HG03439 (cell line): ENCODE results near the gene MYO1E.

Experiments
- ATAC-seq: cut with Tn5 transposase; IDR thresholded peaks from one replicate; pipeline ENCODE4 v1.9.1; 2021; ENCODE audit warnings: mild to moderate bottlenecking, moderate library complexity; ENCODE audit not compliant: unreplicated experiment

The MYO1E gene

DNA sequence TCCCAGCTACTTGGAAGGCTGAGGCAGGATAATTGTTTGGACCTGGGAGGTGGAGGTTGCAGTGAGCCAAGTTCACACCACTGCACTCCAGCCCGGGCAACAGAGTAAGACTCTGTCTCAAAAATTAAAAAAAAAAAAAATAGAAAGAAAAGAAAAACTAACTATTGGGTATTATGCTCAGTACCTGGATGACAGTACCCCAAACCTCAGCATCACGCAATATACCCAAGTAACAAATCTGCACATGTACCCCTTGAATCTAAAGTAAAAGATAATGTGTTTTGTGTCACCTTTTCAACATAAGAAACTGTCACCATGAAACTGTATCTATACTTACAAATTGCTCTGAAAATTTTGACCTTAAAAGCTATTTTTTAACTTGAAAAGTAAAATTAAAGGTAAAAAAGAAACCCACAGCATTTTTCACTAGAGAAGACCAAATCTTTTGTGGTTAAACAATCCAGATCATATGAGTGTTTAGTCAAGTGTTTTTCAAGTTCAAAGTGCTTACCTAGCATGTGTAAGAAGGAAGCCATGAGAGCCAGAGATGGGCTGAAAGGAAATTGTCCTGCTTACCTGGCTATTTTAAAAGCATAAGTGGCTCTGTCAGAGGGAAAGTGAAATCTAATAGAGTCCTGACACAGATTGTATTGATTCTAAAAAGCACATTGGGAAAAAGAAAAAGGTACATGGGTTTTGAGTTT is 50.5 kb downstream of the MYO1E start:
- no peak for ATAC-seq

DNA sequence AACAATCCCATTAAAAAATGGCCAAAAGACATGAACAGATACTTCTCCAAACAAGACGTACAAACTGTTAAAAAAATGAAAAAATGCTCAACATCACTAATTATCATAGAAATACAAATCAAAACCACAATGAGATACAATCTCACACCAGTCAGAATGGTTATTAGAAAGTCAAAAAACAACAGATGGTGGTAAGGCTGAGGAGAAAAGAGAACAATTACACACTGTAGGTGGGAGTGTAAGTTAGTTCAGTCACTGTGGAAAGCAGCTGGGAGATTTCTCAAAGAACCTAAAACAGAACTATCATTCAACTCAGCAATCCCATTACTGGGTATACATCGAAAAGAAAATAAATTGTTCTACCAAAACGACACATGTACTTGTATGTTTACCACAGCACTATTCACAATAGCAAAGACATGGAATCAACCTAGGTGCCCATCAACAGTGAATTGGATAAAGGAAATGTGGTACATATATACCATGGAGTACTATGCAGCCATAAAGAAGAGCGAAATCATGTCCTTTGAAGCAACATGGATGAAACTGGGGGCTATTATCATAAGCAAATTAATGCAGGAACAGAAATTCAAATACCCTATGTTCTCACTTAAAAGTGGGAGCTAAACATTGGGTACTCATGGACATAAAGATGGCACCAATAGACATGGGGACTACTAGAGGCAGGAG is 51.5 kb downstream of the MYO1E start:
- no peak for ATAC-seq

DNA sequence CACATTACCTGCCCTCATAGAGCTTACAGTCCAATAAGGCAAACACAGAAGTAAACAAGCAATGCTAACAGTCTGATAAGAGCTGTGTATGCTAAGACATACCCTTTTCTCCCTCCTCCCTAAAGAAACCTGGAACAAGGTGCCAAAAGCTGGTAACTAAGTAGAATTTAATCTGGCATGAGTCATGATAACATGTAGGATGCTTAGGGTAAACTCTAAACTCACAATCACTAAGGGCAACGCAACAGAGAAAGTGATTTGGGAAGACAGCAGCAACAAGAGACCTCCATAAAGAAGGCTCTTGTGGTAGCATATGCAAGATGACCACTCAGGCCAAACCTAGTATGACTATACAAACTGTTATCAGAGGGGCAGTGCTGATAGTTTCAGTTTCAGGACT is 55.5 kb downstream of the MYO1E start:
- no peak for ATAC-seq

DNA sequence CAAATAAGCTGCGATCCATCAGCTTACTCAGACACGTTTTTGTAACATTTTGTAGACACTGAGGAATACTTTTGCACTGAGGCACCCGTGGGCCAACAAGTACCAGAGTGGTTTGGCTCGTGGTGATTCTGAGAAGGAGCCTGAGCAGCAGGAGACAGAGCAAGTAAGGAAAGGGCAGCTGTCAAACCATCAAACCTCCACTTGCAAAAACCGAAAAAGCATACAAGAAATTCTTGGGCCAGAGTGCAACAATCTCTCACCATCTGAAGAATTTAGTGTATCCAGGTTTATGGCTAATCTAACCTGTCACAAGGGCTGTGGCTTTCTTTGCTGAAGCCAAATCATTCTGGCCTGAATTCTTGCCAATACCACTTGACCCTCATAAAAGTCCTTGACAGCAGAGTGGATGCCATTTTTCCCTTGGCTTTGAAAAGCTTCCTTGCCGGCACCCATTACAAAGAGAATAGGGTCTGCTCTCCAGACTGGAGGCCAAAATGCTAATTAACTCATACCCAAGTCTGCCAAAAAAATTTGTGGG is 56.7 kb downstream of the MYO1E start:
- no peak for ATAC-seq

DNA sequence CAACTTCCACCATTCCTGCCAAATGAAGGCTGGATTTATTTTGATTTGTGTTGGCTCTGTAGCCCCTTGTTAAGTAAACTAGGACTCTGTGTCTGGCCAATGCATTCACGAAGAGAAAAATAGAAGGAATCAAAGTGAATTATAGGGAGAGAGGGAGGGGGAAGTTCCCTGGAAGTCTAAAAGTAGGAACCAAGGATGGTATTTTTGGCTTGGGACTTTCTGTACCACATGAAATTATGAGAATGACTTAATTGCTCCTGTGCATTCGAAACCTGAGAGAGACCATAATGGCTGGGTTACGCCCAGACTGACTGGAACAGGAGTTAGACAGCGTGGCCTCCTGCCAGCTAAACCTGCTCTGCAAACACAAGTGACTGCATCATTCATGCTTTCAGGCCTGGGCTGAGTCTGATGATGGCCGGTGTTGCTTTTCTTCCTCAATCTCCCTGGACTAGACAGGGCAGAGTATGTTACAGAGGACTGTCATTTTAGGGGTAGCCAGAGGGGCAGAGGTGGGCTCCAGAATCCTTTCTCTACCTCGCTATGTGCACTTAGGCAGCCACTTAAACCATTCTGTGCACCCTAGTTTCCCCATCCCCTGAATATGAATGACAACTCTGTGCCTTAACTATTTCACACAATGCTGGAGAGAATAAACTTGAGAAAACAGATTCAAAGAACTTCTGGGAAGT is 58.9 kb downstream of the MYO1E start:
- peak; percentile 73 for ATAC-seq

DNA sequence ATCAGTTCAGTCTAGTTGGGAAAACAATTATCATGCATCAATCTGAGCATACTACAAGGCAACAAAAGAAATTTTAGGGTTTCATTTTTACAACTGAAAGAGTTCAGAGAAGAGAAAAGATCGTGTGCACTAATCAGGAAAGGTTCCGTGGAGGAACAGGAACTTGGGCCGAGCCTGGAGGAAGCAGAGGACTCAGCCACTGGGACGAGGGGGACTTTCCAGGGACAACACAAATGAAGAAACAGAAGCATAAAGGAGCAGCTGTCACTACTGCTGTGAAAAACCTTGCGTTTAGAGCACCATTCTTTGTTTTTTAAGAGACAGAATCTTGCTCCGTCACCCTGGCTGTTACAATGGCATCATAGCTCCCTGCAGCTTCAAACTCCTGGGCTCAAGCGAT is 60.5 kb downstream of the MYO1E start:
- no peak for ATAC-seq

DNA sequence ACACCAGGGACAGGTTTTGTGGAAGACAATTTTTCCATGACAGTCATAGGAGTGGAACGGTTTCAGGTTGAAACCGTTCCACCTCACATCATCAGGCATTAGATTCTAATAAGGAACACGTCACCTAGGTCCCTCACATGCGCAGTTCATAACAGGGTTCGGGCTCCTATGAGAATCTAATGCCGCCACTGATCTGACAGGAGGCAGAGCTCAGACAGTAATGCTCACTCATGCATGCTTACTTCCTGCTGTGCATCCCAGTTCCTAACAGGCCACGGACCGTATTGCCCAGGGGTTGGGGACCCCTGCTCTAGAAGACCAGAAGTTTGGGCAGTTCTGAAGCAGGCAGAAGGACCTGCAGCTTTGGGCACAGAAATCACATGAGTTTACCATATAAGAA is 61.5 kb downstream of the MYO1E start:
- ATAC-seq = no peak

DNA sequence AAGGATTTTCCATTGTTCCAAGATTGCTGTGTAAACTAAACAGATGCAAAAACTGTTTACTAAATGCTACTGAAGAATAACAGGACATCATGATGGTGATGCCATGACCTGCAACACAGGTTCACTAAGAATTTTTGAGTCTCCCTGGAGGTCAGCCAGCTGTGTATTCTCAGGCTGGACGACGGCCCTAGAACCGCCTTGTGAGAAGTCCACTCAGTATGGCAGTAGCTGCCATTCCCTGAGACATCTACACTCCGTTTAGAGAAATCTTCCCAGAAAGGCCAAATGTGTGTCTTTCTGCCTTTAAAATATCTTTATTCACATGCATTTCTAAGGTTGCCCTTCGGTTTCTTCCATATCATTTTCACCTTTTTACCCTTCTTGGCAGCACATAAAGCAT is 63.3 kb downstream of the MYO1E start:
- ATAC-seq = no peak

DNA sequence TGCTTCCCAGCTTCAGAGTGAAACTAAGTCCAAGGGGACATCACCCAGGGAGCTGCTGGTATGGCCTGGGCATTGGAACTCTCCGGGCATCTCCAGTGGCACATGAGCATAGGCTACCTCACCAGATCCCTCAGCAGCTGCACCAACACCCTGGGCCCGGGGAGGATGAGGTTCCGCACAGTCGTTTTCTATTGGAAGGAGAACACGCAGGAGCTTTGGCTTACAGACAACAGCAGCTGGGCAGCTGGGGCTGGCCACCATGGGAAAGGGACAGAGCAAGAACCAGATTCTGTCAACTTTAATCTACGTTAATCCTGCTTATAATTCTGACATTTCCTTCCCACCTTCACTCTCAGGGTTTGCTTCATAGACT is 65.5 kb downstream of the MYO1E start:
- no peak for ATAC-seq

DNA sequence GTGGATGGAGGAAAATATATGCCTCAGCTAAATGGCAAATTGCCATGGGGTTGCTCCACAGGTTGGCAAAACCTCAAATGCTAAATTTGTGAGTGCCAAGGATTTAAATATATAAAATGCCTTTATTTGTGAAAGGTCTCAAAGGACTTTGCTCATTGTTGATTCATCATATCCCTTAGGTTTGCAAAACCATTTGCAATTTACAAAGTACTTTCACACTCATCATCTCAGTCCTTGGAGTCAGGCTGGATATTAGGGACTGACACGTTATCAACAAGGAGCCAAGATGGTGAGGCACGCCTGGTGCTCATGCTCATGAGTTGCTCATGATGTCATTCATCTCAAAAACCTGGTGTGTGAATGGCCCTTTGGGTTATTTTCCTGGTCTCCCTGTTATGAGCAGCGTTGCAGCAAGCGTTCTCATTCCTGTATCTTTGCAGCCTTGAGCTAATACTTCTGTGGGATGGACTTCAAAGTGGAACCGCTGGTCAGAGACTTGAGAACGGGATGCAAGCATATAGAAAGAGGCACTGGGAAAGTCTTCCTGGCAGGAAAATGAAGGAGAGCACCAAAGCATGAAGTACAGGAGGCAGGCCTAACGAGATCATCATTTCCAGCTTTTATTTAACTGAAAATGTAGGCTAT is 66.0 kb downstream of the MYO1E start:
- no peak for ATAC-seq

DNA sequence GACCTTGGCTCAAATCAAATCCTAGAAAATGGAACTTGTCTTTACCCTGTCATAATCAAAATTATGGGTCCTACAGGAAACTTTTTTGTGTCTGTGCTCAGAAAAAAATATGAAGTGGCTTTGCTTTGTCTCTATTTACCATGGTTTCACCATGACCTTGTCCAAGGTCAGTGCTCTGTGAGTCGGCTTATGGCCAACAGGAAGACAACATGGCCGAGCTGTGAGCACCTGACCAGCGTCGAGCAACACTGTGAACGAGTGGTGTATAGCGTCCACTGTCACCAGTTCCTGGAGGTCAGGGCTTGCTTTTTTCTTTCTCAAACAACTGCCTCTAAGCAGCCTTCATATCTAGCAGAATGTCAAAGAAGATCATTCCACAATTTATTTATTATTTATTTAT is 67.9 kb downstream of the MYO1E start:
- ATAC-seq = no peak

DNA sequence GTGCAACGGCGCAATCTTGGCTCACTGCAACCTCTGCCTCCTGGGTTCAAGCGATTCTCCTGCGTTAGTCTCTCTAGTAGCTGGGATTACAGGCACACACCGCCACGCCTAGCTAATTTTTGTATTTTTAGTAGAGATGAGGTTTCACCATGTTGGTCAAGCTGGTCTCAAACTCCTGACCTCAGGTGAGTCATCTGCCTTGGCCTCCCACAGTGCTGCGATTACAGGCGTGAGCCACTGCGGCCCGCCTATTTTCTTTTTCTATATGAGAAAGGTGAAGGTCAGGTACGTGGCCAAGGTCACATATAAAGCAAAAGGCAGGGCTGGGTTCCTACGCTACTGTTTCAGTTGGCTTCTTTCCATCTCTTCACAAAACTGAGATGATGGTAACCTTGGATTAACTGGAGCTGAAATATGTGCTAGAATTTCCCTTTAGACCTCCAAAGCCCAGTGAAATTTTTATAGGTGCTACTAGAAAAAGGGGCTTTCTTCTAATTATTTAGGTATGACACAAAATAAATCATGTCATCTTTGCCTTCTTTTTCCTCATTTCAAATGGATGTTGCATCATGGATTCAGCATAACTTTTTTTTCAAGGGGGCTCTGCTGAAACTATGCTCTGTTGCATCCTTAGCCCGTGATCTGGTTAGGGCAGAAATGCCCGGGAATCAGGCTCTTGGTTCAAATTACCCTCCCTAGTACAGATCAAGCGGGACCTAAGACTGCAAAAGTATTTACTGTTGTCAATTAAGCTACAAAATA is 68.5 kb downstream of the MYO1E start:
- no peak for ATAC-seq

DNA sequence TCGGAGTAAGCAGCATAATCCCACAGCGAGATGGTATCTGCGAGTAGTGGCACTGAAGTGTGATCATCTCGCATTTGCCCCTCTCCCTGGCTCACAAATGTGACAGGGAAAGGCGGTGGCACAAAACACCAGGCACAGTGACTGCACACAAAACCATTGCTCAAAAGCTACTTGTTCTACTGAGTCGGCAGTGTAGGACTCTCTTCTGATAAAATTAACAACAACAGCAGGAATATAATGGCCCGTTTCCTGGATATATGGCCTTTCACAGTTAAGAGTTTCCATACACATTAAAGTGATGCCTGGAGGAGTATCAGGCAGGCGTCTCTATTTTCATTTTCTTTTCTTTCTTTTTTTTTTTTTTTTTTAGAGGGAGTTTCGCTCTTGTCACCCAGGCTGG is 69.0 kb downstream of the MYO1E start:
- ATAC-seq = no peak

DNA sequence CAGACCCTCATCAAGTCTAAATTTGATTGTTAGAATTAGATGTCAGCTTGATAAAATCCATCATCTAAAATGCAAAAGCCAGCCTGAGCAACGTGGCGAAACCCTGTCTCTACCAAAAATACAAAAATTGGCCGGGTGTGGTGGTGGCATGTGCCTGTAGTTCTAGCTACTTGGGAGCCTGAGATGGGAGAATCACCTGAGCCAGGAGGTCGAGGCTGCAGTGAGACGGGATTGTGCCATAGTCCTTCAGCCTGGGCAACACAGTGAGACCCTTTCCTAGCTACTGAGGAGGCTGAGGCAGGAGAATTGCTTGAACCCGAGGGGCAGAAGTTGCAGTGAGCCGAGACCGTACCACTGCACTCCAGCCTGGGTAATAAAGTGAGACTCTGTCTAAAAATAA is 69.5 kb downstream of the MYO1E start:
- no peak for ATAC-seq

DNA sequence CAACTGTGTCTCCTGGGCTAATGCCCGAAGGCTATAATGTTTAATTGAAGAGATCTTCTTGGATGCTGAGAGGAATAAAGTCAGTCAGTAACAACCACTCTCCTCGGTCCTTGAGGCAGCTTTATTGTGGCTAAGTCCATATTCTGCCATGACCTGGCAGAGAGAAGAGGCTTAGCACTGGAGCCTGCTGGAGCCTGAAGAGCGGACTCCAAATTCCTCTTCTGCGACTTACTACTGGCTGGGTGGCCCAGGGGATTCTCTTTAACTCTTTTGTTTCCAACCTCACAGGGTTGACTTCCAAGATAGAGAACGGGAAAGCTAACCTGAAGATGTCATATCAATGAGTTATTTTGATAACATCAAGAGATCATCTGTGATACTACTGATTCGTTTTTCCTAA is 71.1 kb downstream of the MYO1E start:
- ATAC-seq = no peak

DNA sequence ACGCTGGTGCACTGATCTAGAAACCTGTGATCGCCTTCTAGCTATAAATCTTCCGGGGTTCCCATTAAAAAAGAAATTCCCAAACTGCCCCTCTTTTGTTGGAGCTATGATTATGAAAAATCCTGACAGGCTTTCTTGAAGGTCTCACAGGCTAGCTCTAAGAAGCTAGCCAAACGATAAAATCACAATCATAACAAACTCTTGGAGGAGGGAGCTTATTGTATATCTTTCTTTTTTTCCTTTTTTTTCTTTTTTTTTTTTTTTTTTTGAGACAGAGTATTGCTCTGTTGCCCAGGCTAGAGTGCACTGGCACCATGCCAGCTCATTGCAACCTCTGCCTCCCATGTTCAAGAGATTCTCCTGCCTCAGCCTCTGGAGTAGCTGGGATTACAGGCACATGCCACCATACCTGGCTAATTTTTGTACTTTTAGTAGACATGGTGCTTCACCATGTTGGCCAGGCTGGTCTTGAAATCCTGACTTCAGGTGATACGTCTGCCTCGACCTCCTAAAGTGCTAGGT is 72.0 kb downstream of the MYO1E start:
- no peak for ATAC-seq

DNA sequence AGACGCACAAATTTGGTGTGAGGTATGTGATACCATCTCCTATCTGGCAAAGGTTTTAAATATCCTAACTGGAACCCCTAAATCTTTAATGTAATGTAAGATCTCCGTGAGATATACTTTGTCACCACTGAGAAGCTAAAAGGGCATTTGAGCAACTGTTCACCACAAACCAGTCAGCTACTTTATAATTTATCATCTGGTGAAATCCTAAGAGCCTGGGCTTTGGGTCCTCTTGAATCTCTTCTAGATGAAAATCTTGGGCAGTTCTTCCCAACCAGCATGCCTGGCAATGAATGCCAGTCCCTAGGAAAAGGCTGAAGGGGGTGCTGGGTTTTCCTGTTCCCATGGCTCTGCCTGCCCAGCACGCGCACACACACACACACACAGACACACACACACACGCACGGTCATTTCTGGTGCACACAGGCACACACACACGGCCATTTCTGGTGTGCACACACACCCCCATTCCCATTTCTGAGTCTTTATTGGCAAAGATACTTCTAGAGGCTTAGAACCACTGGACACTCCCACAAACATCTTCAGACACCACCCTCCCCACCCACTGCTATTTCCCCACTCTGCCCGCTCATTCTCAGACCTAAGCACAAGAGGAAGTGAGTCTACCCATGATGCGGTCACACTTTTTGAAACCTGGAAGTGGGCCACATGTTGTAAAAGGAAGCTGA is 72.6 kb downstream of the MYO1E start:
- peak; percentile 53 for ATAC-seq

DNA sequence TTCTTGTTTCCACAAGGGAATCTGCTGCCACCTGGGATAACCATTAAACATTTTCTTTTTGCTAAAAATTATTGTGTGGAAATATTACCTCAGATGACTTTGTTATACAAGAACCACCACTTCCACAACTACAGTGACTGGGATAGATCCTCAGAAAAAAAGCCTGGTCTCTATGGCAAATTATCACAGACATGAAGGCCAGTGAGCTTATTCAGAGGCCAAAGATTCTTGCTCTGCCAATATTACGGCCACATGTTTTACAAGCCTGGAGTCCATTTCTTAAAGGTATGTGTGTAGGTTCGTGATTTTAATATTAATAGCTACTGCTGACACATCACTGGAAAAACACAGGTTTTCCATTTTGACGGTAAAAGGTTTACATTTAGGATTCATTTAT is 73.8 kb downstream of the MYO1E start:
- no peak for ATAC-seq

DNA sequence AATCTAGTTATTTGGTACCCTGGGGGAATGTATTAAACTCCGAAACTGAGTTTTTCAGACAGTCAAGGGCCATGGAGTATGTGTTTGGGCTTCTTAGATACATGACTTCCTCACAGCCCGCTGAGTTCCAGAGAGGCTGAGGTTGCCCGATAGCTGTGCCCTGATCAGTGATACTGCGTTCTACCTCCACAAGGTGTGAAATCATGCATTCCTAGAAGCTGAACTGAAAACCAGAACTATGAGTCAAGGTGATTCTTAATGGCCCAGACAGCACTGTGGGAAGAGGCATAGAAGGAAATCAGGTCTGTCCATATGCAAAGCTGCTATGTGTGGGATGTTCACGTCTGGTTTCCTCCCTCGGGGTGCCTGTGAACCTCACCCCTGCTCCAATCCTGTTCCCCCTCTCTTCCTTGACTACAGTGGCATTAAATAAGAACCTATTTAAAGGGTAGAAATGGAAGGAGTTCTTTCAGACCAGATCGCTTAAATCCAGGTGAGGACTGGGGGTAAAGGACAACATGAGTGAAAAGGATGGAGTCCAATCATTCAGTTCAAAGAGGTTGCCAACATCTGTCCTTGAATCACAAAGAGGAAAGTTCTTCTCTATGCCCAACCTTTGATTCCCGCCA is 74.3 kb downstream of the MYO1E start:
- peak; percentile 58 for ATAC-seq
